Ishikawa (cell line): Measurements from ENCODE around the gene PPP1CC.

Experiments used
- EP300 ChIP-seq: IDR thresholded peaks from 2 replicates; pipeline ENCODE4 v1.6.1; 2012; ENCODE audit warnings: borderline replicate concordance
- FOXM1 ChIP-seq: IDR thresholded peaks from 2 replicates; pipeline ENCODE4 v1.6.1; 2012; ENCODE audit warnings: low read depth, borderline replicate concordance
- TCF12 ChIP-seq: IDR thresholded peaks from 2 replicates; pipeline ENCODE4 v1.6.1; 2012; ENCODE audit warnings: low read depth
- TEAD4 ChIP-seq: IDR thresholded peaks from 2 replicates; pipeline ENCODE4 v1.6.1; 2012
- YY1 ChIP-seq: IDR thresholded peaks from 2 replicates; pipeline ENCODE4 v1.6.1; 2012; ENCODE audit warnings: low read depth

DNA sequence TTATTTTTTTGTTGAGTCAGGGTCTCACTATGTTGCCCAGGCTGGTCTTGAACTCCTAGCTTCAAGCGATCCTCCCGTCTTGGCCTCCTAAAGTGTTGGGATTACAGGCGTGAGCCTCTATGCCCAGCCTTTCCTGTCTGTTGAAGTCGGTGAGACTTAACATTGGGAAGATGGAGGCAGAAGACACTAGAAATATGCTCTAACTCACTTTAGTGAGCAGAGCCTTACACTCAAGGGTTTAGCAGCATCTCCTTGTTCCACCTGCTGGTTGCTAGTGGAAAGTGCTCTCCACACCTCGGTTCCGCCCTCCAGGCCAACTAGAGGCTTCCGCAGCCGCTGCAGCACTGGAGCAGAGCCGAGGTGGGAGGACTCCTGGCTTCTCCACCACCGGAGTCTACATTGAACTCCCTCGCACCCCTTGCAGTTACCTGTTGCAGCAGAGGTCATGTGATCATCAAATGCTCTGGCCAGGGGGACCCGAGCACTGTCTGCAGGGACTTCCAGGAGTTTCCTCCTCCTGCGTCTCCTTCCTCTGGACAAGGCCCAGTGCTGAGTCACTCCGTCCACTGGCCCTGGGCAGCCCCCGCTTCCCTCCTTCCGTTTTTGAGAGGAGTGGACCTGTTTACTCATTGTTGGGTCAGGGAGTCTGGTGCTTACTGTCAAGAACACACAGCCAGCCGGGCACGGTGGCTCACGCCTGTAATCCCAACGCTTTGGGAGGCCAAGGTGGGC is 44.4 kb downstream of the PPP1CC start:
- no peak for TF ChIP-seq TEAD4
- TF ChIP-seq YY1, result no peak
- TF ChIP-seq TCF12, result no peak
- no peak for TF ChIP-seq EP300
- TF ChIP-seq FOXM1, result no peak
